Kidney (tissue), 14 donors: ENCODE data around the gene CNPY2. TPM values are rescaled to one million over a fixed set of nuclear protein-coding genes. Genes with fewer than 3 reads are reported as not detected.
A peak's percentile ranks its signal among the peaks of the same experiment; 100 is the strongest.

Source experiments
- DNase-seq, 5 donors: peaks; one replicate each; pipeline ENCODE4 v3.0.0-alpha.2; 2013 to 2020
- FAIRE-seq: peaks from 2 replicates; lab custom pipeline; 2012; peaks lifted over from hg19 to GRCh38; lab: Jason Lieb, UNC
- H3K27ac ChIP-seq, 2 donors: one replicate each; pipeline ENCODE4 v1.7.0; 2013; ENCODE audit warnings: low read depth in 2 of 2, low read length in 2 of 2, inconsistent platforms in 1 of 2
- H3K27me3 ChIP-seq: one replicate; pipeline ENCODE4 v1.7.1; 2013; ENCODE audit warnings: low read length, inconsistent platforms; ENCODE audit not compliant: control insufficient read depth, insufficient read depth
- H3K36me3 ChIP-seq, 3 donors: one replicate each; pipeline versions ENCODE4 v1.7.0 to v1.7.1; 2013; ENCODE audit warnings: low read length in 3 of 3, control low read depth in 1 of 3, inconsistent platforms in 1 of 3; ENCODE audit not compliant: insufficient read depth in 3 of 3, control insufficient read depth in 2 of 3
- H3K4me1 ChIP-seq, 3 donors: one replicate each; pipeline versions ENCODE4 v1.7.0 to v1.7.1; 2013; ENCODE audit warnings: low read length in 3 of 3, inconsistent platforms in 1 of 3, low read depth in 1 of 3; ENCODE audit not compliant: control insufficient read depth in 2 of 3, insufficient read depth in 2 of 3
- H3K4me3 ChIP-seq, 3 donors: one replicate each; pipeline versions ENCODE4 v1.7.0 to v1.8.1; 2013; ENCODE audit warnings: low read length in 3 of 3, control low read depth in 1 of 3, inconsistent platforms in 1 of 3
- H3K9ac ChIP-seq, 3 donors: one replicate each; pipeline versions ENCODE4 v1.7.0 to v1.7.1; 2013; ENCODE audit warnings: low read length in 3 of 3, control low read depth in 1 of 3, inconsistent platforms in 1 of 3
- H3K9me3 ChIP-seq, 3 donors: one replicate each; pipeline versions ENCODE4 v1.7.0 to v1.7.1; 2013; ENCODE audit warnings: low read length in 3 of 3, control low read depth in 1 of 3, inconsistent platforms in 1 of 3; ENCODE audit not compliant: control insufficient read depth in 2 of 3, insufficient read depth in 1 of 3
- intact Hi-C: fragments of 100-400 bp; cut with DNase I; formaldehyde crosslinking; loops from one replicate; pipeline ENCODE4 v1.11.1; 2022
- polyA plus RNA-seq: library from polyadenylated mRNA; stranded (reverse); fragments of 350-450 nt; fragmentation: Illumina TruSeq; extraction: RNeasy Lipid Tissue Mini Kit (QIAGEN cat#74804); gene quantifications from one replicate; pipeline ENCODE4 v1.2.3, GENCODE V29; 2014; ENCODE audit warnings: low read depth, low replicate concordance; ENCODE audit not compliant: insufficient read depth
- total RNA-seq: library from RNA; stranded (reverse); fragmentation: NEBNext Ultra II Directional; extraction: Animal tissue kit (Norgen Biotek cat#: 25700); gene quantifications from one replicate; pipeline ENCODE4 v1.2.1, GENCODE V29; 2021
- TF ChIP-seq, protein P1 (sequence below): IDR thresholded peaks from 3 replicates; pipeline ENCODE4 v1.5.1; 2012; ENCODE audit warnings: mild to moderate bottlenecking, moderate library complexity, borderline replicate concordance; ENCODE audit not compliant: insufficient read depth; ENCODE audit errors: extremely low read depth
- donor health status: control.
- donor health status: control.
- donor health status: control.
- donor health status: control.
- donor health status: control.
- donor health status: DM: yes; HTN: yes; CAD: no.
- donor health status: Normal renal cell carcinoma (clear cell type).

The CNPY2 gene
- total and polyA plus RNA-seq, 2 donors from 2014 or later, result 112 to 156 TPM

DNA sequence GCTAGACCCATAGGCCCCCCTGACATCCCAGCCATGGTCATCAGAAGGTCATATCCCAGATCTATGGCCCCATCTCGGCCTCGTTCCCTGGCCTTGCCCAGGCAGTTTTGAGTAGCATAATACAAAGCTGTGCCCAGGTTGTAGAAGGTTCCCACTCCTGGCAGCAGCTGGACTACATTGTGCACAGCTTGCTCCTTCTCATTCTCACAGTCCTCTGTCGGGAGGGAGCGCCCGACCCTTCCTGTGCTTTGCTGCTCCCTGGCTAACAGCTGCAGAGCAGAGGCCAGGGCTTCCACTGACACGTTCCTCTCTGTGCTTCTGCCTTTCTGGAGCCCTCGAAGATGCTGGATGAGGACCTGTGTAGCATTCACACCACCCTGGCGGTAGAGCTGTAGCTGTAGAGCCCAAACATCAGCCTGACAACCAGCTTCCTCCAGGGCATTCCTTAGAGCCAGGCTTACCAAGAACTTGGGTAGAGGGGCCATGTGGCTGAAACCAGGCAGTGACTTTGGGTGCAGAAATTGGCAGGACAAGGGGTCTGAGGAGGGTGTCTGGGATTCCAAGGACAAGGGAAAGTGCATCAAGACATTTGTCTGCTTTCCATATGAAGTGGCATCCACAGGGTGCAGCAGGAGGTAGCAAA is 45.8 kb upstream of the CNPY2 start:
- TF ChIP-seq, protein P1, sequence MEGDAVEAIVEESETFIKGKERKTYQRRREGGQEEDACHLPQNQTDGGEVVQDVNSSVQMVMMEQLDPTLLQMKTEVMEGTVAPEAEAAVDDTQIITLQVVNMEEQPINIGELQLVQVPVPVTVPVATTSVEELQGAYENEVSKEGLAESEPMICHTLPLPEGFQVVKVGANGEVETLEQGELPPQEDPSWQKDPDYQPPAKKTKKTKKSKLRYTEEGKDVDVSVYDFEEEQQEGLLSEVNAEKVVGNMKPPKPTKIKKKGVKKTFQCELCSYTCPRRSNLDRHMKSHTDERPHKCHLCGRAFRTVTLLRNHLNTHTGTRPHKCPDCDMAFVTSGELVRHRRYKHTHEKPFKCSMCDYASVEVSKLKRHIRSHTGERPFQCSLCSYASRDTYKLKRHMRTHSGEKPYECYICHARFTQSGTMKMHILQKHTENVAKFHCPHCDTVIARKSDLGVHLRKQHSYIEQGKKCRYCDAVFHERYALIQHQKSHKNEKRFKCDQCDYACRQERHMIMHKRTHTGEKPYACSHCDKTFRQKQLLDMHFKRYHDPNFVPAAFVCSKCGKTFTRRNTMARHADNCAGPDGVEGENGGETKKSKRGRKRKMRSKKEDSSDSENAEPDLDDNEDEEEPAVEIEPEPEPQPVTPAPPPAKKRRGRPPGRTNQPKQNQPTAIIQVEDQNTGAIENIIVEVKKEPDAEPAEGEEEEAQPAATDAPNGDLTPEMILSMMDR, result no peak
- peak overlapping the region in 1 of 3 donors; percentile 81 for H3K4me3 ChIP-seq
- H3K9me3 ChIP-seq, result no peaks in the 10 kb centered on the region
- intact Hi-C loops, result no loop called here
- DNase-seq (no peak), FAIRE-seq (no peak)
- H3K4me1 ChIP-seq, result peaks cover 0 to 4% (median 3%) of the 10 kb centered on the region in 3 donors
- H3K27me3 ChIP-seq, result no peaks in the 10 kb centered on the region
- no peaks in the 10 kb centered on the region for H3K36me3 ChIP-seq
- H3K27ac ChIP-seq, result no peak overlapping the region
- no peak overlapping the region for H3K9ac ChIP-seq

DNA sequence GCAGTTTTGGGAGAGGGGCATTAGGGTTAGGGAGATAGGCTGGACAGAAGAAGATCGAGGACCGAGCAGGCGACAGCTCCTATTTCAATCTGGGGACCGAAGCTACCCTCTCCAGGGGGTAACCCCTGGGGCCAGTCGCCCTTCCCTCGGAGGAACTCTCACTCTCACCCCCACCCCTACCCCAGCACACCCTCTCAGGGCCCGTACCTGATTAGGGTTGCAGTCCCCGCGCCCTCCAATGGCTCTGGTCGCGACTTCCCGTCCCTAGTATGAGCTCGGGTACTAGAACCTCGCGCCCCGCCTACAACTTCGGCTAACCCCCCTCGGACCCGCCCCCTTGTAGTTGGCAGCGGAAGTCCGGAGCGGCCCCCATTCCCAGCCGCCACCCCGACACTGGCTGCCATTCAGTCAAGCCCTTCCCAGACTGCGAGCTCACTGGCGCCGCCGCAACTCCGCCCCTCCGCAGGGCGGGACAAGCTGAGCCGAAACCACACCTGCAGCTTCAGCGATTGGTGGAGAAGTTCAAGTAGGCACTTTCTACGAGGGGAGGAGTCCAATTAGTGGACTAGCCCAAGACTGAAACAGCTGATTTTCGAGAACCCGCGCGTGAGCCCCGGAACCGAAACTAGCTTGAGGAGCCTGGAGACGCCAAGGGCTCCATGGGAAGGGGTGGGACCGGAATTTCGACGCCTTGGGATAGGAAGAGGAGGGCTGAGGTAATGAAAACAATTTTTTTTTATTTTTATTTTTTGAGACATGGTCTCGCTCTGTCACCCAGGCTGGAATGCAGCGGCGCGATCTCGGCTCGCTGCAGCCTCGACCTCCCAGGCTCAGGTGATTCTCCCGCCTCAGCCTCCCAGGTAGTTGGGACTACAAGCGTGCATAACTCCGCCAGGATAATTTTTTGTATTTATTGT is 44.3 kb upstream of the CNPY2 start, which contains the start of gene STAT2:
TSS of gene STAT2 (minus strand) at position 257 of the 917 bp plus-strand sequence. CDS start 3,536 bp downstream, outside the sequence.
- peak within 1 kb of the TSS; percentile 86 to 97 (median 94) for H3K4me3 ChIP-seq
- peaks cover 0 to 4% (median 3%) of the 10 kb centered on the region in 3 donors for H3K4me1 ChIP-seq
- H3K9ac ChIP-seq, result peak within 1 kb of the TSS; percentile 65 to 92 (median 89)
- TF ChIP-seq, protein P1, result peak; percentile 7
- H3K27ac ChIP-seq, result peak within 1 kb of the TSS; percentile 81 to 93
- intact Hi-C loops, result no loop called here
- H3K36me3 ChIP-seq, result peaks cover 3 to 12% (median 12%) of the 10 kb centered on the region in 3 donors
- no peaks in the 10 kb centered on the region for H3K27me3 ChIP-seq
- peak; percentile 99 for FAIRE-seq
- H3K9me3 ChIP-seq, result no peaks in the 10 kb centered on the region
- peak; percentile 100 for DNase-seq

DNA sequence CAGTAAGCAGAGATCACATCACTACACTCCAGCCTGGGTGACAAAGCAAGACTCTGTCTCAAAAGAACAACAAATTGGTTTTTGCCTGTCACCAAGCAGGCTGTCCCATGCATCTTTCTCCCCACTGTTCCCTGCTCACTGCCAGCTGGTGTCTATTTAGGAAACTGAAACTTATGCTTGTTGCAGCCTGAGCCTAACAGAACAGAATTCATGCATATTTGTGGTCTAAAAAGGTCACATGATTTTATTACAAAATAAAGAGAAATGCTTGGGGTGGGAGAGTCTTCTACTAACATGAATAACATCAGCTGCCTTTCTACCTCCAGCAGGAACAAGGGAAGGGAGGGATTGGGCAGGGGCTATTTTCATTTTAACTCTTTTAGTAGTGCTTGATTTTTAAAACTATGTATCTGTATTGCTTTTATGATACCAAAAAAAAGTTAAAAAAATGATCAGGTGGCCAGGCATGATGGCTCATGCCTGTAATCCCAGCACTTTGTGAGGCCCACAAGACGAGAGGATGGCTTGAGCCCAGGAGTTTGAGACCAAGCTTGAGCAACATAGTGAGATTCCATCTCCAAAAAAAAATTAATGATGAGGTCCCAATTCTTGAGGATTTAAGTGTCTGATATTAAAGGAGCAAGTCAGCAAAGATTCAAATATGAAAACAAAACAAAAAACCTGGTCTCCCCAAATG is 43.2 kb upstream of the CNPY2 start:
- H3K9me3 ChIP-seq, result no peaks in the 10 kb centered on the region
- H3K4me3 ChIP-seq, result peak overlapping the region; percentile 79 to 97 (median 94)
- intact Hi-C loops, result no loop called here
- DNase-seq (peak in 2 of 5 donors; percentile 29 to 68), FAIRE-seq (no peak)
- H3K36me3 ChIP-seq, result peaks cover 3 to 23% (median 22%) of the 10 kb centered on the region in 3 donors
- no peaks in the 10 kb centered on the region for H3K27me3 ChIP-seq
- peaks cover 0 to 4% (median 3%) of the 10 kb centered on the region in 3 donors for H3K4me1 ChIP-seq
- H3K9ac ChIP-seq, result peak overlapping the region; percentile 65 to 92 (median 89)
- TF ChIP-seq, protein P1, result no peak
- peak overlapping the region in 1 of 2 donors; percentile 45 for H3K27ac ChIP-seq
